Measurements from ENCODE around the gene KIF6.

KIF6 gene

GRCh38 chr6:39360378-39360777 is 364.8 kb downstream of the KIF6 start (continued):
- TF ChIP-seq ZNF48 (tag by site-specific recombination; IDR thresholded peaks at IDR 0.05): no peak
- TF ChIP-seq ZNF280D (tag by site-specific recombination; IDR thresholded peaks at IDR 0.05): no peak
- TF ChIP-seq ZNF513 (tag by site-specific recombination; IDR thresholded peaks at IDR 0.05): no peak
- TF ChIP-seq REPIN1 (tag by site-specific recombination; IDR thresholded peaks at IDR 0.05; ENCODE audit: low read depth): no peak
- no peak for TF ChIP-seq GLIS1 (tag by site-specific recombination; IDR thresholded peaks at IDR 0.05)
- no peak for TF ChIP-seq ZFP41 (tag by site-specific recombination; IDR thresholded peaks at IDR 0.05; ENCODE audit: borderline replicate concordance)
- TF ChIP-seq ZBTB49 (tag by site-specific recombination; IDR thresholded peaks at IDR 0.05; ENCODE audit: low read depth): no peak
- TF ChIP-seq ZBTB48 (tag by site-specific recombination; IDR thresholded peaks at IDR 0.05): no peak
- no peak for TF ChIP-seq ZBTB6 (tag by site-specific recombination; IDR thresholded peaks at IDR 0.05)
- no peak for TF ChIP-seq ZNF785 (tag by site-specific recombination; IDR thresholded peaks at IDR 0.05)

- TF ChIP-seq ZNF621 (tag by site-specific recombination; IDR thresholded peaks at IDR 0.05) (no peak), OSR2 (tag by site-specific recombination; IDR thresholded peaks at IDR 0.05) (peak; percentile 61), GFI1B (tag by site-specific recombination; IDR thresholded peaks at IDR 0.05) (no peak), ZBTB44 (tag by site-specific recombination; IDR thresholded peaks at IDR 0.05) (no peak)
- ChIA-PET CTCF (interaction anchor here (0.5 to 2.6 kb wide), 8 partner anchors 9 to 1837 kb away, joined by 3 to 11 read pairs (median 3); no protein-coding TSS in a partner anchor), POLR2A (no interaction called here)
- H3K9me3 ChIP-seq (ENCODE audit: control insufficient read depth, insufficient read depth, low read depth, low read length): no peaks in the 10 kb centered on the region
- H3K4me3 ChIP-seq (ENCODE audit: low read depth, low read length): no peak overlapping the region
- H3K36me3 ChIP-seq (ENCODE audit: control insufficient read depth in 2 of 2, insufficient read depth in 1 of 2, low read length in 2 of 2): no peaks in the 10 kb centered on the region
- H3K4me1 ChIP-seq (ENCODE audit: control insufficient read depth, insufficient read depth, low read length): no peaks in the 10 kb centered on the region
- no peak overlapping the region for H3K27ac ChIP-seq (ENCODE audit: extremely low read depth, low read depth, low read length)
Measured at GRCh38 chr6:39357998-39358686, 367.1 kb downstream of the KIF6 start.
